Stimulated activated CD4-positive, alpha-beta T cell treated with anti-CD3 and anti-CD28 coated beads, Interleukin-15, amount 100 ng/mL, for 1 hour (primary cell): ENCODE measurements around the gene WNT3.

Experiments used
- DNase-seq, 2 donors: peaks; one replicate each; pipeline ENCODE4 v3.0.0-alpha.2; 2020; ENCODE audit warnings: low read depth in 1 of 2, low spot score in 1 of 2

The WNT3 gene

GRCh38 chr17:46837521-46837920 is 19.0 kb upstream of the WNT3 start:
- no peak for DNase-seq

GRCh38 chr17:46836500-46836899 is 18.0 kb upstream of the WNT3 start:
- no peak for DNase-seq

- DNase-seq, result no peak
Measured at GRCh38 chr17:46834846-46835245, 16.4 kb upstream of the WNT3 start.

- DNase-seq, result no peak
Measured at GRCh38 chr17:46833840-46834208, 15.3 kb upstream of the WNT3 start.

- no peak for DNase-seq
Measured at GRCh38 chr17:46832945-46833839, 14.7 kb upstream of the WNT3 start.

- no peak for DNase-seq
Measured at GRCh38 chr17:46832331-46832821, 13.9 kb upstream of the WNT3 start.

GRCh38 chr17:46831573-46832330 is 13.3 kb upstream of the WNT3 start:
- no peak for DNase-seq

- no peak for DNase-seq
Measured at GRCh38 chr17:46827274-46827673, 8.8 kb upstream of the WNT3 start.

- no peak for DNase-seq
Measured at GRCh38 chr17:46826116-46826515, 7.6 kb upstream of the WNT3 start.

- no peak for DNase-seq
Measured at GRCh38 chr17:46823657-46824056, 5.2 kb upstream of the WNT3 start.

- DNase-seq, result no peak
Measured at GRCh38 chr17:46822388-46822921, 4.0 kb upstream of the WNT3 start.

- DNase-seq, result no peak
Measured at GRCh38 chr17:46821482-46822387, 3.2 kb upstream of the WNT3 start.

GRCh38 chr17:46820592-46821450 is 2.3 kb upstream of the WNT3 start:
- no peak for DNase-seq

GRCh38 chr17:46819906-46820351 is 1.4 kb upstream of the WNT3 start:
- no peak for DNase-seq

GRCh38 chr17:46818929-46819859 is 702 bp upstream of the WNT3 start:
- DNase-seq, result no peak

GRCh38 chr17:46817901-46818209 is 637 bp downstream of the WNT3 start:
- no peak for DNase-seq

- no peak for DNase-seq
Measured at GRCh38 chr17:46817151-46817900, 1.2 kb downstream of the WNT3 start.
